Coronary artery (tissue), 2 donors: ENCODE results near the gene EHF.

Experiments used
- DNase-seq: peaks from one replicate; pipeline ENCODE4 v3.0.0-alpha.2; 2017; ENCODE audit warnings: low spot score
- H3K27ac ChIP-seq, 2 donors: fragments of 200-600 bp; sonication (generic); one replicate each; pipeline ENCODE4 v1.5.1; 2016 to 2019
- H3K4me3 ChIP-seq: fragments of 200-600 bp; sonication (generic); 2 replicates; pipeline ENCODE4 v1.5.1; 2016; ENCODE audit warnings: mild to moderate bottlenecking, moderate library complexity
- TF ChIP-seq, protein P1 (sequence below): fragments of 200-600 bp; sonication (generic); IDR thresholded peaks from one replicate; pipeline ENCODE4 v1.5.1; 2019; ENCODE audit warnings: antibody characterized with exemption

EHF gene

DNA sequence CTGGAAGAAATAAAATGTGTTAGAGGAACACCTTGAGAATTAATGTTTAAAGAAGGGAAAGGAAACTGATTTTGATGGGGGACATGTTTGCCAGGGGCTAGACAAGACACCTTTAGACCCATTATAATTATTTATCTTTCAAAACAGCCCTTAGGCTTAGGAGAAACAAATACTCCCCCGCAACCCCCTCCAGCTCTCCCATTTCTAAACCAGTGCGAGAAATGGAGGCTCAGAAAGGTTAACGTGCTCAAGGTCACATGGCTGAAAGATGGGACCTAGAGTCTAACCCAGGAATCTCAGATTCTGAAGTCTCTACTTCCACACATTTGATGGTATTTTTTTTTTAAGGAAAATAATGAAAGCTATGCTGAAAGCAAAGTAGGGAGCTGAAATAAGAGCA lies 18.0 kb downstream of the EHF start:
- no peak for DNase-seq
- Histone ChIP-seq H3K27ac (no peak overlapping the region), H3K4me3 (no peak overlapping the region)
- TF ChIP-seq, protein P1, sequence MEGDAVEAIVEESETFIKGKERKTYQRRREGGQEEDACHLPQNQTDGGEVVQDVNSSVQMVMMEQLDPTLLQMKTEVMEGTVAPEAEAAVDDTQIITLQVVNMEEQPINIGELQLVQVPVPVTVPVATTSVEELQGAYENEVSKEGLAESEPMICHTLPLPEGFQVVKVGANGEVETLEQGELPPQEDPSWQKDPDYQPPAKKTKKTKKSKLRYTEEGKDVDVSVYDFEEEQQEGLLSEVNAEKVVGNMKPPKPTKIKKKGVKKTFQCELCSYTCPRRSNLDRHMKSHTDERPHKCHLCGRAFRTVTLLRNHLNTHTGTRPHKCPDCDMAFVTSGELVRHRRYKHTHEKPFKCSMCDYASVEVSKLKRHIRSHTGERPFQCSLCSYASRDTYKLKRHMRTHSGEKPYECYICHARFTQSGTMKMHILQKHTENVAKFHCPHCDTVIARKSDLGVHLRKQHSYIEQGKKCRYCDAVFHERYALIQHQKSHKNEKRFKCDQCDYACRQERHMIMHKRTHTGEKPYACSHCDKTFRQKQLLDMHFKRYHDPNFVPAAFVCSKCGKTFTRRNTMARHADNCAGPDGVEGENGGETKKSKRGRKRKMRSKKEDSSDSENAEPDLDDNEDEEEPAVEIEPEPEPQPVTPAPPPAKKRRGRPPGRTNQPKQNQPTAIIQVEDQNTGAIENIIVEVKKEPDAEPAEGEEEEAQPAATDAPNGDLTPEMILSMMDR: no peak

- no peak for DNase-seq
- Histone ChIP-seq H3K4me3 (no peak overlapping the region), H3K27ac (no peak overlapping the region)
- TF ChIP-seq, protein P1: no peak
These were observed 18.7 kb downstream of the EHF start for GRCh38 chr11:34639545-34639944.

- TF ChIP-seq, protein P1: no peak
- no peak for DNase-seq
- Histone ChIP-seq H3K4me3 (no peak overlapping the region), H3K27ac (no peak overlapping the region)
These were observed 19.4 kb downstream of the EHF start for GRCh38 chr11:34640050-34640923.

GRCh38 chr11:34640924-34641275 lies 20.0 kb downstream of the EHF start:
- no peak overlapping the region for H3K27ac ChIP-seq
- DNase-seq: no peak
- TF ChIP-seq, protein P1: no peak
- H3K4me3 ChIP-seq: no peak overlapping the region

GRCh38 chr11:34641456-34641855 lies 20.6 kb downstream of the EHF start:
- TF ChIP-seq, protein P1: no peak
- Histone ChIP-seq H3K4me3 (no peak overlapping the region), H3K27ac (no peak overlapping the region)
- no peak for DNase-seq

DNA sequence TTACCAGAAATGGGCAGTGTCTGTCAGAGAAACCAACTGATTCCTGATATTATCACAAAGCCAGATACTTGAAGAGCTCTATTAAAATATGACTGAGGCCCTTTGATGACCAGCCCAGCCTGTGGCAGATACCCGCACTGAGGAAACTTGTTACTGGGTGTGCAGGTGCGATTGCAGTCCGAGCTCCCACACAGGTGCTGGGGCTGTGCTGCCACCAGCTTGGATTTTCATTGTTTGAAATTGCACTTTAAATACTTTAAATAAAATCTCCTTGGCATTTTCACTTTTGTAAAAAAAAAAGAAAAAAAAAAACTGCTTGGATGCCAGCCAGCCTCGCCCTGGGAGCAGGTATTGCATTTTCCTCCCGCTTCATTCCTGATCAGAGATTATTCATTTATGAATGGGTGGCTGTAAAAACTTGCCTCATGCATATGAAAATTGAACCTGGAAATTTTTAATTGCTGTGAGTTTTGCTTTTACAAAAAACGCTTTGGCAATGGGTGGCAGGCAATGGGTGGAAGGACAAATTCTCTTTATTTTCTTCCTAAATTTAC lies 21.2 kb downstream of the EHF start:
- no peak overlapping the region for H3K4me3 ChIP-seq
- DNase-seq: no peak
- H3K27ac ChIP-seq: no peak overlapping the region
- TF ChIP-seq, protein P1: no peak

GRCh38 chr11:34642873-34643272 lies 22.0 kb downstream of the EHF start:
- DNase-seq: no peak
- H3K27ac ChIP-seq: no peak overlapping the region
- TF ChIP-seq, protein P1: no peak
- H3K4me3 ChIP-seq: no peak overlapping the region
